Liver (tissue), 3 donors: ENCODE results near the gene FETUB.

Source experiments
- CTCF ChIP-seq: fragments of 150-350 bp; IDR thresholded peaks from 2 replicates; pipeline ENCODE4 v1.5.1; 2017; ENCODE audit warnings: improper control_type of control experiment, low read depth, low read length; ENCODE audit not compliant: missing input control
- EGR1 ChIP-seq, 2 donors: IDR thresholded peaks; 2 replicates each; pipeline ENCODE4 v1.6.1; 2016 to 2018; ENCODE audit warnings: antibody characterized with exemption in 2 of 2, low read depth in 2 of 2
- FOXA2 ChIP-seq: IDR thresholded peaks from 2 replicates; pipeline ENCODE4 v1.6.1; 2016; ENCODE audit warnings: antibody characterized with exemption
- GABPA ChIP-seq, 2 donors: IDR thresholded peaks in 1 of 2; conservative IDR thresholded peaks in 1 of 2; 2 replicates each; pipeline ENCODE4 v1.6.1; 2016; ENCODE audit warnings: antibody characterized with exemption in 2 of 2, mild to moderate bottlenecking in 1 of 2, moderate library complexity in 1 of 2
- HNF4A ChIP-seq, 2 donors: conservative IDR thresholded peaks; 2 replicates each; pipeline ENCODE4 v1.6.1; 2016; ENCODE audit warnings: antibody characterized with exemption in 2 of 2, mild to moderate bottlenecking in 2 of 2
- JUND ChIP-seq, 2 donors: IDR thresholded peaks; 2 replicates each; pipeline ENCODE4 v1.6.1; 2016; ENCODE audit warnings: antibody characterized with exemption in 2 of 2
- MAX ChIP-seq: IDR thresholded peaks from 2 replicates; pipeline ENCODE4 v1.6.1; 2016; ENCODE audit warnings: antibody characterized with exemption
- RXRA ChIP-seq, 2 donors: IDR thresholded peaks; 2 replicates each; pipeline ENCODE4 v1.6.1; 2017 to 2018; ENCODE audit warnings: antibody characterized with exemption in 2 of 2, mild to moderate bottlenecking in 1 of 2
- SP1 ChIP-seq: IDR thresholded peaks from 2 replicates; pipeline ENCODE4 v1.6.1; 2018; ENCODE audit warnings: antibody characterized with exemption, mild to moderate bottlenecking
- TAF1 ChIP-seq: conservative IDR thresholded peaks from 2 replicates; pipeline ENCODE4 v1.6.1; 2016; ENCODE audit warnings: antibody characterized with exemption, mild to moderate bottlenecking
- YY1 ChIP-seq: IDR thresholded peaks from 2 replicates; pipeline ENCODE4 v1.6.1; 2016; ENCODE audit warnings: antibody characterized with exemption, mild to moderate bottlenecking
- TF ChIP-seq, protein P1 (sequence below): IDR thresholded peaks from 2 replicates; pipeline ENCODE4 v1.6.1; 2016; ENCODE audit warnings: antibody characterized with exemption, mild to moderate bottlenecking
- TF ChIP-seq, protein P2 (sequence below): IDR thresholded peaks from 2 replicates; pipeline ENCODE4 v1.6.1; 2016; ENCODE audit warnings: antibody characterized with exemption
- donor health status: healthy.
- donor health status: healthy.

GRCh38 chr3:186646106-186646505 is 5.9 kb downstream of the FETUB start:
- no peak for TF ChIP-seq CTCF
- no peak for TF ChIP-seq MAX
- TF ChIP-seq, protein P1, sequence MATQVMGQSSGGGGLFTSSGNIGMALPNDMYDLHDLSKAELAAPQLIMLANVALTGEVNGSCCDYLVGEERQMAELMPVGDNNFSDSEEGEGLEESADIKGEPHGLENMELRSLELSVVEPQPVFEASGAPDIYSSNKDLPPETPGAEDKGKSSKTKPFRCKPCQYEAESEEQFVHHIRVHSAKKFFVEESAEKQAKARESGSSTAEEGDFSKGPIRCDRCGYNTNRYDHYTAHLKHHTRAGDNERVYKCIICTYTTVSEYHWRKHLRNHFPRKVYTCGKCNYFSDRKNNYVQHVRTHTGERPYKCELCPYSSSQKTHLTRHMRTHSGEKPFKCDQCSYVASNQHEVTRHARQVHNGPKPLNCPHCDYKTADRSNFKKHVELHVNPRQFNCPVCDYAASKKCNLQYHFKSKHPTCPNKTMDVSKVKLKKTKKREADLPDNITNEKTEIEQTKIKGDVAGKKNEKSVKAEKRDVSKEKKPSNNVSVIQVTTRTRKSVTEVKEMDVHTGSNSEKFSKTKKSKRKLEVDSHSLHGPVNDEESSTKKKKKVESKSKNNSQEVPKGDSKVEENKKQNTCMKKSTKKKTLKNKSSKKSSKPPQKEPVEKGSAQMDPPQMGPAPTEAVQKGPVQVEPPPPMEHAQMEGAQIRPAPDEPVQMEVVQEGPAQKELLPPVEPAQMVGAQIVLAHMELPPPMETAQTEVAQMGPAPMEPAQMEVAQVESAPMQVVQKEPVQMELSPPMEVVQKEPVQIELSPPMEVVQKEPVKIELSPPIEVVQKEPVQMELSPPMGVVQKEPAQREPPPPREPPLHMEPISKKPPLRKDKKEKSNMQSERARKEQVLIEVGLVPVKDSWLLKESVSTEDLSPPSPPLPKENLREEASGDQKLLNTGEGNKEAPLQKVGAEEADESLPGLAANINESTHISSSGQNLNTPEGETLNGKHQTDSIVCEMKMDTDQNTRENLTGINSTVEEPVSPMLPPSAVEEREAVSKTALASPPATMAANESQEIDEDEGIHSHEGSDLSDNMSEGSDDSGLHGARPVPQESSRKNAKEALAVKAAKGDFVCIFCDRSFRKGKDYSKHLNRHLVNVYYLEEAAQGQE = no peak
- no peak for TF ChIP-seq YY1
- no peak for TF ChIP-seq GABPA (IDR thresholded peaks at IDR 0.05 in 1 of 2, conservative IDR thresholded peaks at IDR 0.05 in 1 of 2)
- no peak for TF ChIP-seq EGR1 (IDR thresholded peaks at IDR 0.05; ENCODE audit: low read depth in 2 of 2)
- no peak for TF ChIP-seq FOXA2
- TF ChIP-seq RXRA (IDR thresholded peaks at IDR 0.05) = no peak
- TF ChIP-seq TAF1 = no peak
- TF ChIP-seq JUND (IDR thresholded peaks at IDR 0.05) = no peak
- no peak for TF ChIP-seq SP1
- no peak for TF ChIP-seq HNF4A (conservative IDR thresholded peaks at IDR 0.05)
- TF ChIP-seq, protein P2, sequence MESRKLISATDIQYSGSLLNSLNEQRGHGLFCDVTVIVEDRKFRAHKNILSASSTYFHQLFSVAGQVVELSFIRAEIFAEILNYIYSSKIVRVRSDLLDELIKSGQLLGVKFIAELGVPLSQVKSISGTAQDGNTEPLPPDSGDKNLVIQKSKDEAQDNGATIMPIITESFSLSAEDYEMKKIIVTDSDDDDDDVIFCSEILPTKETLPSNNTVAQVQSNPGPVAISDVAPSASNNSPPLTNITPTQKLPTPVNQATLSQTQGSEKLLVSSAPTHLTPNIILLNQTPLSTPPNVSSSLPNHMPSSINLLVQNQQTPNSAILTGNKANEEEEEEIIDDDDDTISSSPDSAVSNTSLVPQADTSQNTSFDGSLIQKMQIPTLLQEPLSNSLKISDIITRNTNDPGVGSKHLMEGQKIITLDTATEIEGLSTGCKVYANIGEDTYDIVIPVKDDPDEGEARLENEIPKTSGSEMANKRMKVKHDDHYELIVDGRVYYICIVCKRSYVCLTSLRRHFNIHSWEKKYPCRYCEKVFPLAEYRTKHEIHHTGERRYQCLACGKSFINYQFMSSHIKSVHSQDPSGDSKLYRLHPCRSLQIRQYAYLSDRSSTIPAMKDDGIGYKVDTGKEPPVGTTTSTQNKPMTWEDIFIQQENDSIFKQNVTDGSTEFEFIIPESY = no peak
